WTC11 (cell line): ENCODE data around the gene ASXL3.

Experiments
- GTF2I ChIP-seq: fragments of 250-450 bp; sonication (Bioruptor Pico); conservative IDR thresholded peaks from 2 replicates; pipeline ENCODE4 v1.4.0; 2021; ENCODE audit warnings: mild to moderate bottlenecking
- KAT7 ChIP-seq: sonication (generic); formaldehyde crosslinking; IDR thresholded peaks from 2 replicates; pipeline ENCODE4 v1.8.1; 2023; ENCODE audit warnings: missing genetic modification reagents, mild to moderate bottlenecking, borderline replicate concordance
- TF ChIP-seq, protein P1 (sequence below): fragments of 200-600 bp; IDR thresholded peaks from 2 replicates; pipeline ENCODE4 v1.8.0; 2022; ENCODE audit warnings: antibody characterized with exemption
- TF ChIP-seq, protein P2 (sequence below): sonication (generic); formaldehyde crosslinking; IDR thresholded peaks from 2 replicates; pipeline ENCODE4 v1.8.1; 2023; ENCODE audit warnings: mild to moderate bottlenecking, missing genetic modification reagents, moderate library complexity

DNA sequence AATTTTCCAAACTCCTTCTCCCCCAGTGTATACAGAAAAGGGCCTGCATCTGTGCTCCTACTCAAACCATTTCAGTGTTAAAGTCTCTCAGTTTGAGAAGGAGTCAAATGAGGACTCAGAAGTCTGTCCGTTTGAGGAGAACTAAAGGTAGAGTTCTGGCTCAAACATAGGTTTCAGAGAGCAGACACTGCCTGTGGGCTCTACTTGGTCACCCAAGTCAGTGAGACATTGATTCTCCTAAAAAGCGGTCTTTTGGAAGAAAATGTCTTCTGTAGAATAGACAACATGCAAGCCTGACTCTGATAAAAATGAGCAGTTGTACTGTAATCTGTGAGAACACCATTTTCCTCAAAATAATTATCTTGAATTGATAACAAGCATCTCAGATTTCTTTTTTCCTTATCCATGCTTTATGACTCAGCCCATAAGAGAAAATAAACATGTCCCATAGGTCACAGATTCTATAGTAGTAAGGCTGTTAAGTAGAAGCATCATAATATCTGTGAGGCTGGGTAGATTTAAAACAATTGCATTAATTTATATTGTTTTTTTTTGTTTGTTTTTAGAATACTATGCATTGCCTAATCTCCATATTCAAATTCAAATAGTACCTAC is 82.8 kb downstream of the ASXL3 start:
- TF ChIP-seq KAT7 (CRISPR knock-in tag) (no peak), GTF2I (CRISPR knock-in tag) (no peak)
- TF ChIP-seq, protein P1, sequence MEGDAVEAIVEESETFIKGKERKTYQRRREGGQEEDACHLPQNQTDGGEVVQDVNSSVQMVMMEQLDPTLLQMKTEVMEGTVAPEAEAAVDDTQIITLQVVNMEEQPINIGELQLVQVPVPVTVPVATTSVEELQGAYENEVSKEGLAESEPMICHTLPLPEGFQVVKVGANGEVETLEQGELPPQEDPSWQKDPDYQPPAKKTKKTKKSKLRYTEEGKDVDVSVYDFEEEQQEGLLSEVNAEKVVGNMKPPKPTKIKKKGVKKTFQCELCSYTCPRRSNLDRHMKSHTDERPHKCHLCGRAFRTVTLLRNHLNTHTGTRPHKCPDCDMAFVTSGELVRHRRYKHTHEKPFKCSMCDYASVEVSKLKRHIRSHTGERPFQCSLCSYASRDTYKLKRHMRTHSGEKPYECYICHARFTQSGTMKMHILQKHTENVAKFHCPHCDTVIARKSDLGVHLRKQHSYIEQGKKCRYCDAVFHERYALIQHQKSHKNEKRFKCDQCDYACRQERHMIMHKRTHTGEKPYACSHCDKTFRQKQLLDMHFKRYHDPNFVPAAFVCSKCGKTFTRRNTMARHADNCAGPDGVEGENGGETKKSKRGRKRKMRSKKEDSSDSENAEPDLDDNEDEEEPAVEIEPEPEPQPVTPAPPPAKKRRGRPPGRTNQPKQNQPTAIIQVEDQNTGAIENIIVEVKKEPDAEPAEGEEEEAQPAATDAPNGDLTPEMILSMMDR = no peak
- TF ChIP-seq, protein P2, sequence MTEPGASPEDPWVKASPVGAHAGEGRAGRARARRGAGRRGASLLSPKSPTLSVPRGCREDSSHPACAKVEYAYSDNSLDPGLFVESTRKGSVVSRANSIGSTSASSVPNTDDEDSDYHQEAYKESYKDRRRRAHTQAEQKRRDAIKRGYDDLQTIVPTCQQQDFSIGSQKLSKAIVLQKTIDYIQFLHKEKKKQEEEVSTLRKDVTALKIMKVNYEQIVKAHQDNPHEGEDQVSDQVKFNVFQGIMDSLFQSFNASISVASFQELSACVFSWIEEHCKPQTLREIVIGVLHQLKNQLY (CRISPR knock-in tag) = no peak
